ENCODE measurements around the gene SLC30A2. TPM values are rescaled to one million over a fixed set of nuclear protein-coding genes. Genes with fewer than 3 reads are reported as not detected.

The SLC30A2 gene
- total and polyA plus RNA-seq, 9 of the 15 experiments (the other 6 are each of a cell fraction or from before 2014, with no cell fraction given): 0.01 to 0.18 (median 0.06) TPM; not detected in 3

GRCh38 chr1:25993197-25993951 is 52.5 kb downstream of the SLC30A2 start (continued):
- TF ChIP-seq ZNF140 (CRISPR knock-in tag; IDR thresholded peaks at IDR 0.05) (no peak), TAF9B (IDR thresholded peaks at IDR 0.05; ENCODE audit: partially characterized antibody) (peak; percentile 59), TBL1XR1 (IDR thresholded peaks at IDR 0.05; ENCODE audit: low read length in 2 of 2) (0 out of 4 replicates have a peak, but pooled peaks of 1 of the 2 experiments have one; percentile 6), NR2C1 (IDR thresholded peaks at IDR 0.05) (no peak; the same call in 1 of the 2 replicates), NR2C1 (tag; IDR thresholded peaks at IDR 0.05) (peak; percentile 48; the same call in 1 of the 2 replicates), RAD51 (IDR thresholded peaks at IDR 0.05; ENCODE audit: borderline replicate concordance, low read depth) (0 out of 2 replicates have a peak, but pooled peaks have one; percentile 10), HMBOX1 (IDR thresholded peaks at IDR 0.05) (peak; percentile 81), ZNF253 (CRISPR knock-in tag; conservative IDR thresholded peaks at IDR 0.05) (no peak), TRIM24 (IDR thresholded peaks at IDR 0.05) (no peak), CREB1 (IDR thresholded peaks at IDR 0.05) (no peak), CREB1 (CRISPR knock-in tag; IDR thresholded peaks at IDR 0.05) (no peak), SRSF1 (IDR thresholded peaks at IDR 0.05; ENCODE audit: low read depth, low read length) (no peak), ADNP (tag; IDR thresholded peaks at IDR 0.05) (peak; percentile 59; the same call in 1 of the 2 replicates), RBM15 (IDR thresholded peaks at IDR 0.05; ENCODE audit: insufficient read depth, low read length) (no peak), HEY1 (CRISPR knock-in tag; IDR thresholded peaks at IDR 0.05; ENCODE audit: borderline replicate concordance) (no peak), VEZF1 (CRISPR knock-in tag; IDR thresholded peaks at IDR 0.05) (peak; percentile 41), ZNF699 (CRISPR knock-in tag; IDR thresholded peaks at IDR 0.05; ENCODE audit: insufficient replicate concordance) (no peak), MEIS2 (IDR thresholded peaks at IDR 0.05; ENCODE audit: partially characterized antibody) (peak; percentile 91), CXXC5 (CRISPR knock-in tag; IDR thresholded peaks at IDR 0.05) (peak; percentile 62), ELF4 (CRISPR knock-in tag; IDR thresholded peaks at IDR 0.05) (no peak), STAT5B (CRISPR knock-in tag; IDR thresholded peaks at IDR 0.05) (no peak), MAX (CRISPR knock-in tag; IDR thresholded peaks at IDR 0.05) (peak; percentile 35; the same call in 1 of the 2 replicates)
- TF ChIP-seq, protein P1, sequence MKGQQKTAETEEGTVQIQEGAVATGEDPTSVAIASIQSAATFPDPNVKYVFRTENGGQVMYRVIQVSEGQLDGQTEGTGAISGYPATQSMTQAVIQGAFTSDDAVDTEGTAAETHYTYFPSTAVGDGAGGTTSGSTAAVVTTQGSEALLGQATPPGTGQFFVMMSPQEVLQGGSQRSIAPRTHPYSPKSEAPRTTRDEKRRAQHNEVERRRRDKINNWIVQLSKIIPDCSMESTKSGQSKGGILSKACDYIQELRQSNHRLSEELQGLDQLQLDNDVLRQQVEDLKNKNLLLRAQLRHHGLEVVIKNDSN (CRISPR knock-in tag; IDR thresholded peaks at IDR 0.05): peak; percentile 45; the same call in 1 of the 2 replicates
- TF ChIP-seq, protein P2, sequence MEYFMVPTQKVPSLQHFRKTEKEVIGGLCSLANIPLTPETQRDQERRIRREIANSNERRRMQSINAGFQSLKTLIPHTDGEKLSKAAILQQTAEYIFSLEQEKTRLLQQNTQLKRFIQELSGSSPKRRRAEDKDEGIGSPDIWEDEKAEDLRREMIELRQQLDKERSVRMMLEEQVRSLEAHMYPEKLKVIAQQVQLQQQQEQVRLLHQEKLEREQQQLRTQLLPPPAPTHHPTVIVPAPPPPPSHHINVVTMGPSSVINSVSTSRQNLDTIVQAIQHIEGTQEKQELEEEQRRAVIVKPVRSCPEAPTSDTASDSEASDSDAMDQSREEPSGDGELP (CRISPR knock-in tag; IDR thresholded peaks at IDR 0.05; ENCODE audit: borderline replicate concordance): peak; percentile 66
